HepG2 (cell line): ENCODE data around the gene SPHK2. TPM values are rescaled to one million over a fixed set of nuclear protein-coding genes. Genes with fewer than 3 reads are reported as not detected.

Experiments
- ELF4 ChIP-seq: sonication (generic); formaldehyde crosslinking; IDR thresholded peaks from 2 replicates; pipeline ENCODE4 v1.5.0; 2020; ENCODE audit warnings: missing genetic modification reagents, mild to moderate bottlenecking, moderate library complexity, borderline replicate concordance
- LRRFIP1 ChIP-seq: sonication (generic); formaldehyde crosslinking; conservative IDR thresholded peaks from 2 replicates; pipeline ENCODE4 v1.4.0; 2020; ENCODE audit warnings: missing genetic modification reagents
- ZNF337 ChIP-seq: sonication (generic); formaldehyde crosslinking; IDR thresholded peaks from 2 replicates; pipeline ENCODE4 v1.5.1; 2020; ENCODE audit warnings: missing genetic modification reagents, low read depth, mild to moderate bottlenecking, borderline replicate concordance
- ZNF629 ChIP-seq: sonication (generic); formaldehyde crosslinking; conservative IDR thresholded peaks from 2 replicates; pipeline ENCODE4 v1.5.0; 2020; ENCODE audit warnings: missing genetic modification reagents
- ZNF891 ChIP-seq: sonication (generic); formaldehyde crosslinking; IDR thresholded peaks from 2 replicates; pipeline ENCODE4 v1.5.0; 2020; ENCODE audit warnings: mild to moderate bottlenecking, missing genetic modification reagents
- polyA plus RNA-seq, 8 experiments: library from polyadenylated mRNA; depleted of rRNA in 3 of 8; stranded (reverse) in 7 of 8; unstranded in 1 of 8; fragments of >200 nt; fragmentation: Illumina TruSeq in 4 of 8; extraction: Trizol in 4 of 8; gene quantifications; 2 replicates each; pipeline versions ENCODE4 v1.2.1 to v1.2.3, GENCODE V29; 2011 to 2016; ENCODE audit warnings: low read depth in 4 of 8, missing spikeins in 1 of 8, mixed read lengths in 1 of 8; ENCODE audit not compliant: insufficient read depth in 1 of 8
- total RNA-seq, 5 experiments: library from RNA; depleted of rRNA; stranded (reverse); fragments of >200 nt; fragmentation: Illumina TruSeq; extraction: Trizol; gene quantifications; 2 replicates each; pipeline ENCODE4 v1.2.3, GENCODE V29; 2016; ENCODE audit warnings: low read depth in 1 of 5
- TF ChIP-seq, protein P1 (sequence below): sonication (generic); formaldehyde crosslinking; IDR thresholded peaks from 2 replicates; pipeline ENCODE4 v1.5.0; 2020; ENCODE audit warnings: missing genetic modification reagents
- TF ChIP-seq, protein P2 (sequence below): sonication (generic); formaldehyde crosslinking; IDR thresholded peaks from 2 replicates; pipeline ENCODE4 v1.5.1; 2020; ENCODE audit warnings: mild to moderate bottlenecking, missing genetic modification reagents, borderline replicate concordance

The SPHK2 gene
- total and polyA plus RNA-seq, 2 of the 13 experiments (the other 11 are each of a cell fraction or from before 2014, with no cell fraction given), result 2.9 to 14.4 TPM

DNA sequence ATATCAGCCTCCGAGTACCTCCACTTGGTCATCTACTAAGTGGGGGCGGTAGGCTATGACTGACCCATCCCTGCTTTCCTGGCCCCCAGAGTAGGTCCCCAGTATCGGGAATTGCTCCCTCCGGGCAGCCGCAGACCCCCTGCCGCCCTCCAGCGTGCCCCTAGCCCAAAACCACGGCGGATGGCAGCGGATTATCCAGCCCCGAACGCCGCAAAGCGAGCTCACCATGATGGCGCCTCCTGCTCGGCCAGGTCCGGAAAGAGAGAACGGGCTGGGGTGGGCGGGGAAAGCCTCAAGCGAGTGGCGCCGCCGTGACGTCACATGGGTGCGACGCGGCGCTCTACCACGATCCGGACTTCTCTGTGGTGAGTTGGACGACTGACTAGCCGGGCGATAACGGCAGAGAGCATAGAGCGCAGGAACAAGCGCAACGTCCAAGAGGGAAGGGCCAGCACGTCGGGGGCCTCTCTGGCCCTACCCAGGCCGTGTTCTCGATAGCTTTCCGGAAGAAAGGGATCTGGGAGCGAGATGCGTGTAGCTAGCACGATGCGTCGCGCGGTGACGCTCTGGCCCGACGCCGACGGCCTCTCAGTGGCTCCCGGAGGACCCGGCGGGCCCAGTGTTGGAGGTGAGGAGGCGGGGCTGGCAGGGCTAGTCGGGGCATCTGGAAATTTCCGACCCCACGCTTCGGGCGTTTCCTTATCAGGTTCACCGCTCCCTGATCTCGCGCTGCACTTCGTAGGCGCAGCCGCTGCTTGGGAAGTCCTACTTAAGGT is at the start of gene SPHK2, which contains the start of gene RPL18 (continued):
- TF ChIP-seq ZNF629, result no peak
- no peak for TF ChIP-seq LRRFIP1 (CRISPR knock-in tag)
- peak; percentile 98 for TF ChIP-seq ELF4 (CRISPR knock-in tag)
- TF ChIP-seq, protein P1, sequence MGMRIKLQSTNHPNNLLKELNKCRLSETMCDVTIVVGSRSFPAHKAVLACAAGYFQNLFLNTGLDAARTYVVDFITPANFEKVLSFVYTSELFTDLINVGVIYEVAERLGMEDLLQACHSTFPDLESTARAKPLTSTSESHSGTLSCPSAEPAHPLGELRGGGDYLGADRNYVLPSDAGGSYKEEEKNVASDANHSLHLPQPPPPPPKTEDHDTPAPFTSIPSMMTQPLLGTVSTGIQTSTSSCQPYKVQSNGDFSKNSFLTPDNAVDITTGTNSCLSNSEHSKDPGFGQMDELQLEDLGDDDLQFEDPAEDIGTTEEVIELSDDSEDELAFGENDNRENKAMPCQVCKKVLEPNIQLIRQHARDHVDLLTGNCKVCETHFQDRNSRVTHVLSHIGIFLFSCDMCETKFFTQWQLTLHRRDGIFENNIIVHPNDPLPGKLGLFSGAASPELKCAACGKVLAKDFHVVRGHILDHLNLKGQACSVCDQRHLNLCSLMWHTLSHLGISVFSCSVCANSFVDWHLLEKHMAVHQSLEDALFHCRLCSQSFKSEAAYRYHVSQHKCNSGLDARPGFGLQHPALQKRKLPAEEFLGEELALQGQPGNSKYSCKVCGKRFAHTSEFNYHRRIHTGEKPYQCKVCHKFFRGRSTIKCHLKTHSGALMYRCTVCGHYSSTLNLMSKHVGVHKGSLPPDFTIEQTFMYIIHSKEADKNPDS (CRISPR knock-in tag), result no peak
- TF ChIP-seq ZNF337 (CRISPR knock-in tag), result peak; percentile 98; the same call in 1 of the 2 replicates
- peak; percentile 75 for TF ChIP-seq ZNF891 (CRISPR knock-in tag)
- TF ChIP-seq, protein P2, sequence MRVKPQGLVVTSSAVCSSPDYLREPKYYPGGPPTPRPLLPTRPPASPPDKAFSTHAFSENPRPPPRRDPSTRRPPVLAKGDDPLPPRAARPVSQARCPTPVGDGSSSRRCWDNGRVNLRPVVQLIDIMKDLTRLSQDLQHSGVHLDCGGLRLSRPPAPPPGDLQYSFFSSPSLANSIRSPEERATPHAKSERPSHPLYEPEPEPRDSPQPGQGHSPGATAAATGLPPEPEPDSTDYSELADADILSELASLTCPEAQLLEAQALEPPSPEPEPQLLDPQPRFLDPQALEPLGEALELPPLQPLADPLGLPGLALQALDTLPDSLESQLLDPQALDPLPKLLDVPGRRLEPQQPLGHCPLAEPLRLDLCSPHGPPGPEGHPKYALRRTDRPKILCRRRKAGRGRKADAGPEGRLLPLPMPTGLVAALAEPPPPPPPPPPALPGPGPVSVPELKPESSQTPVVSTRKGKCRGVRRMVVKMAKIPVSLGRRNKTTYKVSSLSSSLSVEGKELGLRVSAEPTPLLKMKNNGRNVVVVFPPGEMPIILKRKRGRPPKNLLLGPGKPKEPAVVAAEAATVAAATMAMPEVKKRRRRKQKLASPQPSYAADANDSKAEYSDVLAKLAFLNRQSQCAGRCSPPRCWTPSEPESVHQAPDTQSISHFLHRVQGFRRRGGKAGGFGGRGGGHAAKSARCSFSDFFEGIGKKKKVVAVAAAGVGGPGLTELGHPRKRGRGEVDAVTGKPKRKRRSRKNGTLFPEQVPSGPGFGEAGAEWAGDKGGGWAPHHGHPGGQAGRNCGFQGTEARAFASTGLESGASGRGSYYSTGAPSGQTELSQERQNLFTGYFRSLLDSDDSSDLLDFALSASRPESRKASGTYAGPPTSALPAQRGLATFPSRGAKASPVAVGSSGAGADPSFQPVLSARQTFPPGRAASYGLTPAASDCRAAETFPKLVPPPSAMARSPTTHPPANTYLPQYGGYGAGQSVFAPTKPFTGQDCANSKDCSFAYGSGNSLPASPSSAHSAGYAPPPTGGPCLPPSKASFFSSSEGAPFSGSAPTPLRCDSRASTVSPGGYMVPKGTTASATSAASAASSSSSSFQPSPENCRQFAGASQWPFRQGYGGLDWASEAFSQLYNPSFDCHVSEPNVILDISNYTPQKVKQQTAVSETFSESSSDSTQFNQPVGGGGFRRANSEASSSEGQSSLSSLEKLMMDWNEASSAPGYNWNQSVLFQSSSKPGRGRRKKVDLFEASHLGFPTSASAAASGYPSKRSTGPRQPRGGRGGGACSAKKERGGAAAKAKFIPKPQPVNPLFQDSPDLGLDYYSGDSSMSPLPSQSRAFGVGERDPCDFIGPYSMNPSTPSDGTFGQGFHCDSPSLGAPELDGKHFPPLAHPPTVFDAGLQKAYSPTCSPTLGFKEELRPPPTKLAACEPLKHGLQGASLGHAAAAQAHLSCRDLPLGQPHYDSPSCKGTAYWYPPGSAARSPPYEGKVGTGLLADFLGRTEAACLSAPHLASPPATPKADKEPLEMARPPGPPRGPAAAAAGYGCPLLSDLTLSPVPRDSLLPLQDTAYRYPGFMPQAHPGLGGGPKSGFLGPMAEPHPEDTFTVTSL, result 0 out of 2 replicates have a peak, but pooled peaks have one; percentile 35
